ENCODE results near the gene IL36G. TPM values are rescaled to one million over a fixed set of nuclear protein-coding genes. Genes with fewer than 3 reads are reported as not detected.

The IL36G gene
- total RNA-seq, 1 donor: not detected

- DNase-seq (ENCODE audit: low read depth): no peak
- no peak for TF ChIP-seq CTCF (IDR thresholded peaks at IDR 0.05; ENCODE audit: insufficient read depth, low read length)
- H3K4me3 ChIP-seq (ENCODE audit: low read depth, low read length): no peak overlapping the region
Measured at GRCh38 chr2:112967023-112967422, 10.8 kb upstream of the IL36G start.

DNA sequence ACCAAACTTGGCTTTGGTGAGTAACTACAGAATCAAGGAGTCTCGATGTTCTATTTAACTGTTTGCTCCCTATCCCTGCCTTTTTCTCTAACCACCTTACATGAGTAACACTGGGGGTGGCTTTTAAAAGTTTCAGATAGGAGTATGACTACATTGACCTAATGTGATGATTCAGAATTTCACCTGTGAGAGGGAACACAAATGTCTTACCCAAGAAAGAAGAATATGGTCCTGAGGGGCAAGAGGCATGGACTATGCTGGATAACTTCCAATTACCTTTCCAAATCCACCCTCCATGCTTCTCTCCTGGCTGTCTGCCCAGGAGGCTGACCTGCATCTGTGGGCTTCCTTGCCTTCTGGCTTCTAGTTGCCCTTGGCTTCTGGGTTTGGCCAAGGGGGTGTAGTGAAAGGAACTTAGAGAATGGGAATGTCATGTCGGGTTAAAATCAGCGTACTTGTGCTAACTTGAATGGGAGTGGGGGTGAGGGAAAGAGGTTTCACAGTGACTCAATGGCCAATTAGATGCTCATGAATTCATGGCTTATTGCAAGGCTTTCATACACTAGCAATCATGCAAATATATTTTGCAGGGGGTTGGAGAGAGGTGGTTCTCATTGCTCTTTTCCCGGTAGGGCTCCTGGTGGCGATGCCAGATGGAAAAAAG, 5.3 kb upstream of the IL36G start:
- no peak for DNase-seq (ENCODE audit: low read depth)
- no peak for TF ChIP-seq CTCF (IDR thresholded peaks at IDR 0.05; ENCODE audit: insufficient read depth, low read length)
- no peak overlapping the region for H3K4me3 ChIP-seq (ENCODE audit: low read depth, low read length)

GRCh38 chr2:112973156-112973555, 4.7 kb upstream of the IL36G start:
- no peak for TF ChIP-seq CTCF (IDR thresholded peaks at IDR 0.05; ENCODE audit: insufficient read depth, low read length)
- no peak for DNase-seq (ENCODE audit: low read depth)
- H3K4me3 ChIP-seq (ENCODE audit: low read depth, low read length): no peak overlapping the region

DNA sequence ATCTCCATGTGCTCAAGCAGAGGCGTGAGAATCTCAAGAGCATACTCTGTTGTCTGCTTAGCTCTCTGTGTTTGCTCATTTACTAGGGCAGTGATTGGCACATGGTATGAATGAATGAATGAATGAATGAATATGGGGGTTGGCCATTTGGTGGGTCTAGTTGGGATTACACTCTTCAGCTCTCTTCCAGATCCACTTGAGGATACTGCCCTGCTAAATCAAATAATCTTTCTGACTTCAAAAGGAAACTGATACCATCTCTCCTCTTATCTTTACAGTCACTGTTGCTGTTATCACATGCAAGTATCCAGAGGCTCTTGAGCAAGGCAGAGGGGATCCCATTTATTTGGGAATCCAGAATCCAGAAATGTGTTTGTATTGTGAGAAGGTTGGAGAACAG, 1.9 kb downstream of the IL36G start:
- H3K4me3 ChIP-seq (ENCODE audit: low read depth, low read length): no peak overlapping the region
- no peak for DNase-seq (ENCODE audit: low read depth)
- TF ChIP-seq CTCF (IDR thresholded peaks at IDR 0.05; ENCODE audit: insufficient read depth, low read length): no peak

DNA sequence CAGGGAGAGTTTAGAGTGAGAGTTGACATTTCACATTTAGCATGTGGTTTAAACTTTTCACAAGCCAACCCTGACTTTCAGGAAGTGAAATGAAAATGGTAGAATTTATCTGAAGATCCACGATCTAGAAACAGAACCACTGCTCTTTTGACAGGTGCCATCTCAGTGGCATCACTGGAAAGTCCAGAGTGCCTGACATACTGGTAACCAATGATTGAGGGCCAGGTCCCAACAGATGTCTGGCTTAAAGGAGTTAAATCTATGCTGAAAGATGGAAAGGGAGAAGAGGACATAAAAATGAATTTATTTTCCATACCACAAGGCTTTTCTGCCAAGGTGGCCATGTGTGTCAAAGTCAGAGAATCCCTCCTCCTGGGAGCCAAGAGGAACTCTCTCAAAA, 2.7 kb downstream of the IL36G start:
- no peak overlapping the region for H3K4me3 ChIP-seq (ENCODE audit: low read depth, low read length)
- DNase-seq (ENCODE audit: low read depth): no peak
- no peak for TF ChIP-seq CTCF (IDR thresholded peaks at IDR 0.05; ENCODE audit: insufficient read depth, low read length)

- no peak overlapping the region for H3K4me3 ChIP-seq (ENCODE audit: low read depth, low read length)
- no peak for DNase-seq (ENCODE audit: low read depth)
- no peak for TF ChIP-seq CTCF (IDR thresholded peaks at IDR 0.05; ENCODE audit: insufficient read depth, low read length)
Measured at GRCh38 chr2:112985090-112985489, 7.3 kb downstream of the IL36G start.

DNA sequence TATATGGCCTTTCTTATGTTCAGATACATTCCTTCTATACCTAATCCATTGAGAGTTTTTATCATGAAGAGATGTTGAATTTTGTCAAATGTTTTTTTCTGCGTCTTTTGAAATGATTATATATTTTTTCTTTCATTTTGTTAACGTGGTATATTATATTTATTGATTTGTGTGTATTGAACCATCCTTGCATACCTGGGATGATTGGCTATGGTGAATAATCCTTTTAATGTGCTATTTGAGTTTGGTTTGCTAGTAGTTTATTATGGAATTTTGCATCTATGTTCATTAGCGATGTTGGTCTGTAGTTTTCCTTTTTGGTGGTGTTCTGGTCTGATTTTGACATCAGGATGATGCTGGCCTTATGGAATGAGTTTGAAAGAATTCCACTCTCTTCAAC, 11.8 kb downstream of the IL36G start:
- no peak for TF ChIP-seq CTCF (IDR thresholded peaks at IDR 0.05; ENCODE audit: insufficient read depth, low read length)
- no peak overlapping the region for H3K4me3 ChIP-seq (ENCODE audit: low read depth, low read length)
- DNase-seq (ENCODE audit: low read depth): no peak
